Glutamatergic neuron (in vitro differentiated cells): ENCODE results near the gene MICAL3. TPM values are rescaled to one million over a fixed set of nuclear protein-coding genes. Genes with fewer than 3 reads are reported as not detected.

Experiments used
- DNase-seq: peaks from one replicate; pipeline ENCODE4 v3.0.0; 2022
- H3K27ac Mint-ChIP-seq: one replicate; pipeline ENCODE4 v1.8.0; 2020; ENCODE audit warnings: mild to moderate bottlenecking, mixed read lengths, inconsistent platforms; ENCODE audit not compliant: unreplicated experiment
- H3K27me3 Mint-ChIP-seq: one replicate; pipeline ENCODE4 v1.8.0; 2020; ENCODE audit warnings: mild to moderate bottlenecking, moderate library complexity, mixed read lengths, inconsistent platforms; ENCODE audit not compliant: unreplicated experiment
- H3K36me3 Mint-ChIP-seq: one replicate; pipeline ENCODE4 v1.8.0; 2020; ENCODE audit warnings: mild to moderate bottlenecking, mixed read lengths, inconsistent platforms; ENCODE audit not compliant: unreplicated experiment
- H3K4me1 Mint-ChIP-seq: one replicate; pipeline ENCODE4 v1.8.0; 2020; ENCODE audit warnings: mild to moderate bottlenecking, low read depth, mixed read lengths, inconsistent platforms; ENCODE audit not compliant: unreplicated experiment
- H3K4me3 Mint-ChIP-seq: one replicate; pipeline ENCODE4 v1.8.0; 2020; ENCODE audit warnings: mild to moderate bottlenecking, mixed read lengths, inconsistent platforms; ENCODE audit not compliant: unreplicated experiment
- H3K9me3 Mint-ChIP-seq: one replicate; pipeline ENCODE4 v1.8.0; 2020; ENCODE audit warnings: mild to moderate bottlenecking, moderate library complexity, mixed read lengths, inconsistent platforms; ENCODE audit not compliant: unreplicated experiment
- CTCF ChIP-seq: fragments of 200-600 bp; sonication (generic); IDR thresholded peaks from one replicate; pipeline ENCODE4 v1.5.0; 2021; ENCODE audit not compliant: partially characterized antibody, unreplicated experiment
- total RNA-seq: library from RNA; stranded (reverse); fragmentation: NEBNext Ultra II Directional; extraction: Animal tissue kit (Norgen Biotek cat#: 25700); gene quantifications from one replicate; pipeline ENCODE4 v1.2.1, GENCODE V29; 2021; ENCODE audit not compliant: unreplicated experiment

MICAL3 gene
- total RNA-seq, 1 donor from 2014 or later: 132 TPM

- peaks cover 14% of the 10 kb centered on the region for H3K4me1 Mint-ChIP-seq
- no peaks in the 10 kb centered on the region for H3K27me3 Mint-ChIP-seq
Measured at GRCh38 chr22:17832665-17833064, 191.7 kb downstream of the MICAL3 start.

GRCh38 chr22:17831501-17832251, 192.7 kb downstream of the MICAL3 start:
- no peak for DNase-seq
- Mint-ChIP-seq H3K36me3 (no peaks in the 10 kb centered on the region), H3K27ac (no peak overlapping the region), H3K4me3 (no peak overlapping the region), H3K27me3 (peaks cover 1% of the 10 kb centered on the region), H3K4me1 (peaks cover 14% of the 10 kb centered on the region), H3K9me3 (peaks cover 3% of the 10 kb centered on the region)
- no peak for TF ChIP-seq CTCF

More at GRCh38 chr22:17832665-17833064, 191.7 kb downstream of the MICAL3 start:
- DNase-seq: no peak
- Mint-ChIP-seq H3K9me3 (peaks cover 3% of the 10 kb centered on the region), H3K4me3 (no peak overlapping the region), H3K27ac (no peak overlapping the region), H3K36me3 (no peaks in the 10 kb centered on the region)
- no peak for TF ChIP-seq CTCF

GRCh38 chr22:17830043-17830961, 194.1 kb downstream of the MICAL3 start:
- Mint-ChIP-seq H3K36me3 (no peaks in the 10 kb centered on the region), H3K27ac (no peak overlapping the region), H3K4me3 (no peak overlapping the region), H3K4me1 (peaks cover 14% of the 10 kb centered on the region), H3K27me3 (peaks cover 4% of the 10 kb centered on the region), H3K9me3 (peaks cover 3% of the 10 kb centered on the region)
- TF ChIP-seq CTCF: peak; percentile 94
- peak; percentile 91 for DNase-seq

- no peaks in the 10 kb centered on the region for H3K36me3 Mint-ChIP-seq
- DNase-seq: no peak
- H3K4me1 Mint-ChIP-seq: peaks cover 14% of the 10 kb centered on the region
- no peak overlapping the region for H3K4me3 Mint-ChIP-seq
- H3K27me3 Mint-ChIP-seq: peaks cover 4% of the 10 kb centered on the region
- peaks cover 3% of the 10 kb centered on the region for H3K9me3 Mint-ChIP-seq
- no peak for TF ChIP-seq CTCF
- no peak overlapping the region for H3K27ac Mint-ChIP-seq
Measured at GRCh38 chr22:17829695-17830042, 194.7 kb downstream of the MICAL3 start.
